Caco-2 (cell line): ENCODE measurements around the gene EPHB2. TPM values are rescaled to one million over a fixed set of nuclear protein-coding genes. Genes with fewer than 3 reads are reported as not detected.
A peak's percentile ranks its signal among the peaks of the same experiment; 100 is the strongest.

ENCODE experiments used
- BruUV-seq: library from RNA; stranded (reverse); fragments of 400-500 nt; replicated peaks from 2 replicates; lab custom pipeline; 2021; lab: Mats Ljungman, UMichigan
- CTCF ChIA-PET: fragments of 300-600 bp; sonication (Branson Sonifier 250); formaldehyde crosslinking; loops from one replicate; lab custom pipeline; 2022; ENCODE audit warnings: antibody characterized with exemption; lab: Charles Lee
- POLR2A ChIA-PET: fragments of 300-600 bp; sonication (Branson Sonifier 250); formaldehyde crosslinking; loops from one replicate; lab custom pipeline; 2022; ENCODE audit warnings: antibody characterized with exemption; lab: Charles Lee
- DNase-seq, 2 experiments: peaks; one replicate each; pipeline versions ENCODE4 v3.0.0 to v3.0.0-alpha.2; 2020 to 2022
- H3K27me3 ChIP-seq: replicated peaks from 2 replicates; pipeline ENCODE4 v1.6.0; 2011; ENCODE audit warnings: low read length; ENCODE audit not compliant: control insufficient read depth, insufficient read depth
- H3K36me3 ChIP-seq: 2 replicates; pipeline ENCODE4 v1.5.1; 2011; ENCODE audit warnings: low read length; ENCODE audit not compliant: control insufficient read depth, insufficient read depth
- H3K4me1 ChIP-seq: fragments of 250-450 bp; sonication (Bioruptor Pico); 2 replicates; pipeline ENCODE4 v1.5.1; 2020; ENCODE audit warnings: mild to moderate bottlenecking
- H3K4me3 ChIP-seq: 2 replicates; pipeline ENCODE4 v1.5.1; 2011; ENCODE audit warnings: low read depth, mild to moderate bottlenecking, control low read depth, low read length
- H3K9me3 ChIP-seq: fragments of 250-450 bp; sonication (Bioruptor Pico); 2 replicates; pipeline ENCODE4 v1.5.1; 2020; ENCODE audit warnings: mild to moderate bottlenecking, moderate library complexity
- H3K27ac Mint-ChIP-seq: one replicate; pipeline ENCODE4 v1.8.0; 2022; ENCODE audit warnings: mixed read lengths; ENCODE audit not compliant: unreplicated experiment
- H3K27me3 Mint-ChIP-seq: one replicate; pipeline ENCODE4 v1.8.0; 2022; ENCODE audit warnings: mixed read lengths; ENCODE audit not compliant: insufficient read depth, unreplicated experiment
- H3K36me3 Mint-ChIP-seq: one replicate; pipeline ENCODE4 v1.8.0; 2022; ENCODE audit warnings: mild to moderate bottlenecking, mixed read lengths; ENCODE audit not compliant: insufficient read depth, unreplicated experiment
- H3K4me1 Mint-ChIP-seq: one replicate; pipeline ENCODE4 v1.8.0; 2022; ENCODE audit warnings: low read depth, mixed read lengths; ENCODE audit not compliant: unreplicated experiment
- H3K4me3 Mint-ChIP-seq: one replicate; pipeline ENCODE4 v1.8.0; 2022; ENCODE audit warnings: mild to moderate bottlenecking, moderate library complexity, mixed read lengths; ENCODE audit not compliant: unreplicated experiment
- H3K9me3 Mint-ChIP-seq: one replicate; pipeline ENCODE4 v1.8.0; 2022; ENCODE audit warnings: mixed read lengths; ENCODE audit not compliant: unreplicated experiment
- CTCF ChIP-seq, 2 experiments: fragments of 200-600 bp in 1 of 2; IDR thresholded peaks; 1 replicate in 1 of 2; 2 replicates in 1 of 2; pipeline versions ENCODE4 v1.5.1 to v1.8.0; 2011 to 2022; ENCODE audit warnings: antibody characterized with exemption in 1 of 2, control low read depth in 1 of 2, inconsistent platforms in 1 of 2, low read depth in 1 of 2, low read length in 1 of 2, mild to moderate bottlenecking in 1 of 2, moderate library complexity in 1 of 2; ENCODE audit not compliant: insufficient read depth in 1 of 2, severe bottlenecking in 1 of 2, unreplicated experiment in 1 of 2
- intact Hi-C: fragments of 100-400 bp; cut with micrococcal nuclease; formaldehyde crosslinking; loops from one replicate; pipeline ENCODE4 v1.10.0; 2022; ENCODE audit not compliant: unreplicated experiment
- total RNA-seq: library from RNA; stranded (reverse); gene quantifications from 2 replicates; pipeline ENCODE4 v1.2.3, GENCODE V29; 2022

Gene EPHB2
- total RNA-seq, 1 experiment from 2014 or later, result 30.1 TPM

- BruUV-seq, result no TSS peak
- Mint-ChIP-seq H3K36me3 (no peaks in the 10 kb centered on the region), H3K27ac (peak overlapping the region; percentile 33), H3K9me3 (no peaks in the 10 kb centered on the region), H3K4me3 (no peak overlapping the region), H3K4me1 (peaks cover 15% of the 10 kb centered on the region), H3K27me3 (no peaks in the 10 kb centered on the region)
- Histone ChIP-seq H3K9me3 (no peaks in the 10 kb centered on the region), H3K36me3 (no peaks in the 10 kb centered on the region), H3K4me3 (no peak overlapping the region), H3K4me1 (peaks cover 8% of the 10 kb centered on the region; the same call in 1 of the 2 replicates), H3K27me3 (no peaks in the 10 kb centered on the region)
- ChIA-PET CTCF (interaction anchor here (0.6 kb wide), 1 partner anchor 13 kb away, joined by 3 read pairs; no protein-coding TSS in a partner anchor), POLR2A (no interaction called here)
- intact Hi-C loops, result no loop called here
- DNase-seq, result no peak
- TF ChIP-seq CTCF (IDR thresholded peaks at IDR 0.05; ENCODE audit: insufficient read depth in 1 of 2, low read depth in 1 of 2, low read length in 1 of 2, severe bottlenecking in 1 of 2, unreplicated experiment in 1 of 2), result no peak
Measured at GRCh38 chr1:22818061-22818770, 107.6 kb downstream of the EPHB2 start.

- H3K36me3 ChIP-seq, result no peaks in the 10 kb centered on the region
- Mint-ChIP-seq H3K4me1 (peaks cover 15% of the 10 kb centered on the region), H3K4me3 (no peak overlapping the region), H3K27ac (no peak overlapping the region), H3K9me3 (no peaks in the 10 kb centered on the region), H3K27me3 (no peaks in the 10 kb centered on the region), H3K36me3 (no peaks in the 10 kb centered on the region)
- H3K4me1 ChIP-seq, result peaks cover 8% of the 10 kb centered on the region; the same call in 1 of the 2 replicates
- ChIA-PET POLR2A (no interaction called here), CTCF (no interaction called here)
- DNase-seq, result no peak
- intact Hi-C loops, result no loop called here
- H3K9me3 ChIP-seq, result no peaks in the 10 kb centered on the region
- no TSS peak for BruUV-seq
- no peaks in the 10 kb centered on the region for H3K27me3 ChIP-seq
- H3K4me3 ChIP-seq, result no peak overlapping the region
- TF ChIP-seq CTCF (IDR thresholded peaks at IDR 0.05; ENCODE audit: insufficient read depth in 1 of 2, low read depth in 1 of 2, low read length in 1 of 2, severe bottlenecking in 1 of 2, unreplicated experiment in 1 of 2), result no peak
Measured at GRCh38 chr1:22819361-22819760, 108.7 kb downstream of the EPHB2 start.

GRCh38 chr1:22821027-22821426 is 110.4 kb downstream of the EPHB2 start:
- ChIA-PET CTCF (no interaction called here), POLR2A (no interaction called here)
- Histone ChIP-seq H3K9me3 (no peaks in the 10 kb centered on the region), H3K4me1 (peaks cover 17% of the 10 kb centered on the region), H3K4me3 (no peak overlapping the region), H3K27me3 (no peaks in the 10 kb centered on the region), H3K36me3 (no peaks in the 10 kb centered on the region)
- no peak for DNase-seq
- Mint-ChIP-seq H3K9me3 (no peaks in the 10 kb centered on the region), H3K4me3 (no peak overlapping the region), H3K27ac (no peak overlapping the region), H3K27me3 (no peaks in the 10 kb centered on the region), H3K36me3 (no peaks in the 10 kb centered on the region), H3K4me1 (peaks cover 23% of the 10 kb centered on the region)
- no peak for TF ChIP-seq CTCF (IDR thresholded peaks at IDR 0.05; ENCODE audit: insufficient read depth in 1 of 2, low read depth in 1 of 2, low read length in 1 of 2, severe bottlenecking in 1 of 2, unreplicated experiment in 1 of 2)
- no TSS peak for BruUV-seq
- intact Hi-C loops, result no loop called here
